Activated naive CD8-positive, alpha-beta T cell (primary cell): ENCODE results near the gene LMNB1.
"Not testable (repeated sequence)": the region's sequence is repeated elsewhere in the genome, so short reads cannot be mapped to it uniquely, and the experiment has no call there.

Experiments
- H3K27ac Mint-ChIP-seq: one replicate; pipeline ENCODE4 v1.8.0; 2021; ENCODE audit warnings: mixed read lengths
- H3K27me3 Mint-ChIP-seq: one replicate; pipeline ENCODE4 v1.8.0; 2021; ENCODE audit warnings: mixed read lengths
- H3K36me3 Mint-ChIP-seq: one replicate; pipeline ENCODE4 v1.8.0; 2021; ENCODE audit warnings: mixed read lengths
- H3K4me1 Mint-ChIP-seq: one replicate; pipeline ENCODE4 v1.8.0; 2021; ENCODE audit warnings: low read depth, mixed read lengths
- H3K4me3 Mint-ChIP-seq: one replicate; pipeline ENCODE4 v1.8.0; 2021; ENCODE audit warnings: mild to moderate bottlenecking, mixed read lengths
- H3K9me3 Mint-ChIP-seq: one replicate; pipeline ENCODE4 v1.8.0; 2021; ENCODE audit warnings: low read depth, mixed read lengths

The LMNB1 gene

GRCh38 chr5:126805063-126805462 lies 28.1 kb downstream of the LMNB1 start:
- Mint-ChIP-seq H3K36me3 (peaks cover 10% of the 10 kb centered on the region), H3K27ac (peak overlapping the region; percentile 11), H3K4me3 (no peak overlapping the region)

GRCh38 chr5:126808521-126808988 lies 31.6 kb downstream of the LMNB1 start:
- Mint-ChIP-seq H3K9me3 (no peaks in the 10 kb centered on the region), H3K27ac (no peak overlapping the region), H3K27me3 (no peaks in the 10 kb centered on the region), H3K4me3 (no peak overlapping the region), H3K36me3 (peaks cover 24% of the 10 kb centered on the region), H3K4me1 (peaks cover 29% of the 10 kb centered on the region)

More at GRCh38 chr5:126805063-126805462, 28.1 kb downstream of the LMNB1 start:
- Mint-ChIP-seq H3K9me3 (no peaks in the 10 kb centered on the region), H3K4me1 (peaks cover 18% of the 10 kb centered on the region), H3K27me3 (no peaks in the 10 kb centered on the region)

- H3K27me3 Mint-ChIP-seq = no peaks in the 10 kb centered on the region
- peaks cover 29% of the 10 kb centered on the region for H3K4me1 Mint-ChIP-seq
- peak overlapping the region; percentile 6 for H3K27ac Mint-ChIP-seq
- no peak overlapping the region for H3K4me3 Mint-ChIP-seq
- H3K36me3 Mint-ChIP-seq = peaks cover 27% of the 10 kb centered on the region
- H3K9me3 Mint-ChIP-seq = no peaks in the 10 kb centered on the region
Observed at GRCh38 chr5:126809916-126810315, 33.0 kb downstream of the LMNB1 start.

- peak overlapping the region; percentile 30 for H3K4me3 Mint-ChIP-seq
- H3K27me3 Mint-ChIP-seq = no peaks in the 10 kb centered on the region
- H3K9me3 Mint-ChIP-seq = no peaks in the 10 kb centered on the region
- peaks cover 24% of the 10 kb centered on the region for H3K4me1 Mint-ChIP-seq
- H3K36me3 Mint-ChIP-seq = peaks cover 27% of the 10 kb centered on the region
- H3K27ac Mint-ChIP-seq = peak overlapping the region; percentile 84
Observed at GRCh38 chr5:126810596-126811380, 33.9 kb downstream of the LMNB1 start.

- Mint-ChIP-seq H3K36me3 (peaks cover 30% of the 10 kb centered on the region), H3K27me3 (no peaks in the 10 kb centered on the region), H3K27ac (peak overlapping the region; percentile 84), H3K9me3 (no peaks in the 10 kb centered on the region), H3K4me1 (peaks cover 24% of the 10 kb centered on the region), H3K4me3 (peak overlapping the region; percentile 30)
Observed at GRCh38 chr5:126811515-126812198, 34.7 kb downstream of the LMNB1 start.

GRCh38 chr5:126812199-126812570 lies 35.2 kb downstream of the LMNB1 start:
- Mint-ChIP-seq H3K27me3 (no peaks in the 10 kb centered on the region), H3K27ac (peak overlapping the region; percentile 84), H3K36me3 (peaks cover 28% of the 10 kb centered on the region), H3K9me3 (no peaks in the 10 kb centered on the region), H3K4me3 (peak overlapping the region; percentile 1), H3K4me1 (peaks cover 24% of the 10 kb centered on the region)

GRCh38 chr5:126813799-126814198 lies 36.9 kb downstream of the LMNB1 start:
- Mint-ChIP-seq H3K4me1 (peaks cover 22% of the 10 kb centered on the region), H3K36me3 (peaks cover 26% of the 10 kb centered on the region)
- not testable (repeated sequence) for H3K4me3 Mint-ChIP-seq, H3K27ac Mint-ChIP-seq, H3K27me3 Mint-ChIP-seq, H3K9me3 Mint-ChIP-seq

GRCh38 chr5:126814721-126815404 lies 37.9 kb downstream of the LMNB1 start:
- no peaks in the 10 kb centered on the region for H3K27me3 Mint-ChIP-seq
- peaks cover 27% of the 10 kb centered on the region for H3K36me3 Mint-ChIP-seq
- no peak overlapping the region for H3K27ac Mint-ChIP-seq
- no peak overlapping the region for H3K4me3 Mint-ChIP-seq
- no peaks in the 10 kb centered on the region for H3K9me3 Mint-ChIP-seq
- peaks cover 22% of the 10 kb centered on the region for H3K4me1 Mint-ChIP-seq

- H3K27ac Mint-ChIP-seq = no peak overlapping the region
- peaks cover 9% of the 10 kb centered on the region for H3K4me1 Mint-ChIP-seq
- no peaks in the 10 kb centered on the region for H3K27me3 Mint-ChIP-seq
- H3K36me3 Mint-ChIP-seq = peaks cover 20% of the 10 kb centered on the region
- no peak overlapping the region for H3K4me3 Mint-ChIP-seq
- no peaks in the 10 kb centered on the region for H3K9me3 Mint-ChIP-seq
Observed at GRCh38 chr5:126816649-126817048, 39.7 kb downstream of the LMNB1 start.

- no peak overlapping the region for H3K4me3 Mint-ChIP-seq
- H3K27me3 Mint-ChIP-seq = no peaks in the 10 kb centered on the region
- H3K4me1 Mint-ChIP-seq = peaks cover 1% of the 10 kb centered on the region
- H3K9me3 Mint-ChIP-seq = no peaks in the 10 kb centered on the region
- H3K27ac Mint-ChIP-seq = no peak overlapping the region
- H3K36me3 Mint-ChIP-seq = peaks cover 17% of the 10 kb centered on the region
Observed at GRCh38 chr5:126818736-126819135, 41.8 kb downstream of the LMNB1 start.

GRCh38 chr5:126819253-126819652 lies 42.3 kb downstream of the LMNB1 start:
- H3K9me3 Mint-ChIP-seq = no peaks in the 10 kb centered on the region
- no peak overlapping the region for H3K4me3 Mint-ChIP-seq
- H3K27ac Mint-ChIP-seq = no peak overlapping the region
- H3K36me3 Mint-ChIP-seq = peaks cover 15% of the 10 kb centered on the region
- peaks cover under 1% of the 10 kb centered on the region for H3K4me1 Mint-ChIP-seq
- no peaks in the 10 kb centered on the region for H3K27me3 Mint-ChIP-seq

GRCh38 chr5:126826619-126827215 lies 49.8 kb downstream of the LMNB1 start:
- Mint-ChIP-seq H3K27me3 (no peaks in the 10 kb centered on the region), H3K27ac (no peak overlapping the region), H3K9me3 (no peaks in the 10 kb centered on the region), H3K4me1 (no peaks in the 10 kb centered on the region), H3K36me3 (peaks cover 17% of the 10 kb centered on the region), H3K4me3 (no peak overlapping the region)

GRCh38 chr5:126829098-126829497 lies 52.2 kb downstream of the LMNB1 start:
- Mint-ChIP-seq H3K27me3 (no peaks in the 10 kb centered on the region), H3K27ac (no peak overlapping the region), H3K4me1 (no peaks in the 10 kb centered on the region), H3K36me3 (peaks cover 19% of the 10 kb centered on the region), H3K9me3 (no peaks in the 10 kb centered on the region), H3K4me3 (no peak overlapping the region)

GRCh38 chr5:126830061-126830460 lies 53.1 kb downstream of the LMNB1 start:
- no peak overlapping the region for H3K4me3 Mint-ChIP-seq
- H3K27me3 Mint-ChIP-seq = no peaks in the 10 kb centered on the region
- peaks cover 21% of the 10 kb centered on the region for H3K36me3 Mint-ChIP-seq

GRCh38 chr5:126831156-126831555 lies 54.2 kb downstream of the LMNB1 start:
- H3K27me3 Mint-ChIP-seq = no peaks in the 10 kb centered on the region
- H3K27ac Mint-ChIP-seq = no peak overlapping the region
- H3K4me3 Mint-ChIP-seq = no peak overlapping the region
- no peaks in the 10 kb centered on the region for H3K4me1 Mint-ChIP-seq
- peaks cover 15% of the 10 kb centered on the region for H3K36me3 Mint-ChIP-seq
- H3K9me3 Mint-ChIP-seq = no peaks in the 10 kb centered on the region

More at GRCh38 chr5:126830061-126830460, 53.1 kb downstream of the LMNB1 start:
- Mint-ChIP-seq H3K4me1 (no peaks in the 10 kb centered on the region), H3K27ac (no peak overlapping the region), H3K9me3 (no peaks in the 10 kb centered on the region)
